ENCODE measurements around the gene MYD88.
A peak's percentile ranks its signal among the peaks of the same experiment; 100 is the strongest.

The MYD88 gene

DNA sequence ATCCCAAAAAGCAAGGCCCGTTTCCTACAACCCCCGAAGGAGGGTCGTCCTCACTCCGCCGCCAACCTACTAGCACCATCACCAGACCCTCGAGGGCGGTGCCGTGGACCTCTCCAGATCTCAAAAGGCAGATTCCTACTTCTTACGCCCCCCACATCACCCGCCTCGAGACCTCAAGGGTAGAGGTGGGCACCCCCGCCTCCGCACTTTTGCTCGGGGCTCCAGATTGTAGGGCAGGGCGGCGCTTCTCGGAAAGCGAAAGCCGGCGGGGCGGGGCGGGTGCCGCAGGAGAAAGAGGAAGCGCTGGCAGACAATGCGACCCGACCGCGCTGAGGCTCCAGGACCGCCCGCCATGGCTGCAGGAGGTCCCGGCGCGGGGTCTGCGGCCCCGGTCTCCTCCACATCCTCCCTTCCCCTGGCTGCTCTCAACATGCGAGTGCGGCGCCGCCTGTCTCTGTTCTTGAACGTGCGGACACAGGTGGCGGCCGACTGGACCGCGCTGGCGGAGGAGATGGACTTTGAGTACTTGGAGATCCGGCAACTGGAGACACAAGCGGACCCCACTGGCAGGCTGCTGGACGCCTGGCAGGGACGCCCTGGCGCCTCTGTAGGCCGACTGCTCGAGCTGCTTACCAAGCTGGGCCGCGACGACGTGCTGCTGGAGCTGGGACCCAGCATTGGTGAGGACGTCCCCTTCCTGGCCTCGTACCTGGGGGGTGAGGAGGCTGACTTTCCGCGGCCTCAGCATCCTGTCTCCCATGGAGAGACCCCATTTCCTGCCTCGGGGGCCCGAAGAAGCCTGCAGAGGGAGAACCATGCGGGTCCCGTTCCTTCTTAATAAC, at the start of gene MYD88:
Gene MYD88, plus strand, starts transcription at position 313 of the 842 bp plus-strand sequence. Its CDS starts 40 bp downstream, at position 353.
- DNase-seq, result peak; percentile 27

- no peak for DNase-seq
These were observed 49.3 kb upstream of the MYD88 start for GRCh38 chr3:38089163-38089562.

- no peak for DNase-seq
These were observed 48.0 kb upstream of the MYD88 start for GRCh38 chr3:38090453-38090852.

DNA sequence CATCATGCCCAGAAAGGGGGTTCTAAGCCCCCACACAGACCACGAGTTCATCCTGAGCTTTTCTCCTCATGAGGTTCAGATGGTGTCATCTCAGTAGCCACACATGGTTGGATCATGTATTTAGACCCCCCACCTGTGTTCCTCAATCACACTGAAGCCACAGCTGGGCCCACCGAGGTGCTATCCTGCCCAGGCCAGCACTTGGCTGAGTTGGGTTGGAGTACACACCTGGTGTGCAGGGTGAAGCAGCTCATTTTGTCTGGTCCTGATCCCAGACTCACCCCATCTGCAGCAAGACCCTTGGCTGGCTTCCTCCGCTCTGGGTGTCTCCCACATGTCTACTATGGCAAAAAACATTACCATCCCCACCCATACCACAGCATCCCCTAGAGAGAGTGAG, 43.5 kb upstream of the MYD88 start:
- no peak for DNase-seq

- DNase-seq, result no peak
These were observed 42.6 kb upstream of the MYD88 start for GRCh38 chr3:38095669-38096483.

DNA sequence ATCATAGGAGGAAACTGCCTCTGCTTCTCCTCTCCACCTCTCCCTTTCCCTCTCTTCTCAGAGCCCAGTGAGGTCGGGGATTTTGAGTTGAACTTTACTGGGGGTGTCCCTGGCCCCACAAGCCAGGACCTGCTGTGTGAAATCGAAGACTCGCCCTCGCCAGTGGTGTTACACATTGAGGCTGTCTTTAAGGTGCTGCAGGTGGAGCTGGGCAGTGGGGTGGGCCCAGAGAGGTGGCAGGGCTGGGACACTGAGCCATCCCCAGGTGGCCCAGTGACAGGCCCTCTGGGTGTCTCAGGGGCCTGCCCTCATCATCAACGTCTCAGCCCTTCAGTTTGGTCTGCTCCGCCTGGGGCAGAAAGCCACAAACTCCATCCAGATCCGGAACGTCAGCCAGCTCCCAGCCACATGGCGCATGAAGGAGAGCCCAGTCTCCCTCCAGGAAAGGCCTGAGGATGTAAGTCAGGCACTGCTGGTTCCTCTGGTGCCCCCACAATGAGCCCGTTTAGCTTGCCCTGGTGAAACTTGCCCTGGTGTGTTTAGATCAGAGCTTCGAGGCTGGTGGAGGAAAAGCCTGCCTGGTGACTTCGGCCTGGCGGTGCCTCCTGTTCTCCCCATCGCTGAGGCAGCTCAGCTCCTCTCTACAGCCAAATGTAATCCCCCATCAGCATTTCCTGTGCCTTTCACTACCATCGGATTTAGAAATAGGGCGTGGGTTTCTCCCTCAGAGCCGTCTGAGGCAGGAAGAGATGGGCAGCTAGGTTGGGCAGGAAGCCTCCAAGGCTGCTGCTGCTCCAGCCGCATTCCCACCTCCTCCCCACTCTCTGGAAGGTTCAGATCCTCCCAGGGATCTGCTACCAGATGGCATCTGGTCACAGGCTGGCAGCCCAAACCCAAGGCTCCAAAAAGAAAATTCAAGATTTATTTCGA, 40.8 kb upstream of the MYD88 start:
- no peak for DNase-seq

DNA sequence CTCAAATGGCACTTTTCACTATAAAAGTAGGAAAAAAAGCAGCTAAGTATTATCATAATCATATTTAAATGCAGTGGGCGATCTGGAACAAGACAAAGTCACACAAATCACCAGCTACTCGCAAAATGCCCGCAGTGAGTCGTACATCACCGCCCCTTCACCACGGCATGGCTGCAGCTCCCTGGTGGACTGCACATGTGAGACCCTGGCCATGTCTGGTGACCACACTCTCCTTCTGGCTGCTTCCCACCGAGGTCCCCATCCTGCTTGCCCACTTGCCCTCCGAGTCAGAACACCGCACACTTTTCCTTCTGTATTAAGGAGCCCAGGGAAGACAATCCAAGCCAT, 40.1 kb upstream of the MYD88 start:
- no peak for DNase-seq

DNA sequence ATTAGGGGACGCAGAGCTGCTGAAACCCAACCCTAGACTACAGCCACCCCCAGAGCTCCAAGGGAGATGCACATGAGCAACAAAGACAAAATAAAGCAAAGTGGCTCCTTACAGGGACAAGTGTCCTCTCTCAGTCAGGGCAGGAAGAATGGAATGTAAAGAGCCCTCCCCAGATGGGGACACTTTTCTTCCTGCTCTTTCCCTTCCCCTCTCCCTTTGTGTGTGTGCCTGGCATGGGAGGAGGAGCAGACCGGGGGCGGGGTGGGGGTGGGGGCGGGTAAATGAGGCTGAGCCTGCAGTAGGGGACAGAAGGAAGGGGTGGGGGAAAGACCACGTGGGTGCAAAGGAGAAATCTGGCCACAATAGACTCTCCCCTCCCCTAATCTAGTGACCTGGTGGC, 38.9 kb upstream of the MYD88 start:
- DNase-seq, result no peak

DNA sequence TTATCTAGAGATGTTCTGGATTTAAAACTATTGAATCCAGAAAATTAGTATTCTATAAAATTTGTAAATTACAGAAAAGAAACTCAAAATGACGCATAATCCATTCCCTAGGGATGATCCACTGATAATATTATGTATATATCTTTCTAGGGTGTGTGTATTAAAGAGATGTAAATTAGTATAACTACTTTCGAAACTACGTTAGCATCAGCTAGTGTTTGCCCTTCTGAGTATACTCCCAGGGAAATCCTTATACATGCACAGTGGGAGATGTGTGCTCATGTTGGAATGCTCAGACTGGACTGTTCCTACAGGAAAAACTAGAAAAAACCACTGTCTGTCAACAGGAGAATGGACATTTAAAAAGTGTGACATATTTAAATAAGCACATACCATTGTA, 38.0 kb upstream of the MYD88 start:
- no peak for DNase-seq

- DNase-seq, result no peak
These were observed 36.5 kb upstream of the MYD88 start for GRCh38 chr3:38101811-38102443.

DNA sequence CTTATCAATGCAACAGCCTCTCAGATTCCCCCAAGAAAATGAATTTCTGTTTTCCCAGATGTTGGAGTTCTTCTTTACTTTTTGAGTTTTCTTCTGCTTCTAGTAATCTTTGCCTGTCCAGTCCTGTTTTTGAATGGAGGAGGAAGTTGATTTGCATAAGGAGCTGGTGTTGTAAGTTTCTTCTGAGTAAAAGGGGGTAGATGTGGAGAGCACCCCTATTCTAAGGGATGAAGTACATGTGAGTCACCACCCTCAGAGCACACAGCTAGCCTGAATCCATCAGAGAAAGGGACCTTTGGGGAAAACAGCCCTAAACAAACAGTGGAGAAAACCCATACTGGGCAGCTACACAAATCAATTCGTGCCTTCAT, 36.0 kb upstream of the MYD88 start:
- no peak for DNase-seq

- no peak for DNase-seq
These were observed 32.9 kb upstream of the MYD88 start for GRCh38 chr3:38105525-38105924.

GRCh38 chr3:38107911-38108648, 30.4 kb upstream of the MYD88 start:
- DNase-seq, result no peak

DNA sequence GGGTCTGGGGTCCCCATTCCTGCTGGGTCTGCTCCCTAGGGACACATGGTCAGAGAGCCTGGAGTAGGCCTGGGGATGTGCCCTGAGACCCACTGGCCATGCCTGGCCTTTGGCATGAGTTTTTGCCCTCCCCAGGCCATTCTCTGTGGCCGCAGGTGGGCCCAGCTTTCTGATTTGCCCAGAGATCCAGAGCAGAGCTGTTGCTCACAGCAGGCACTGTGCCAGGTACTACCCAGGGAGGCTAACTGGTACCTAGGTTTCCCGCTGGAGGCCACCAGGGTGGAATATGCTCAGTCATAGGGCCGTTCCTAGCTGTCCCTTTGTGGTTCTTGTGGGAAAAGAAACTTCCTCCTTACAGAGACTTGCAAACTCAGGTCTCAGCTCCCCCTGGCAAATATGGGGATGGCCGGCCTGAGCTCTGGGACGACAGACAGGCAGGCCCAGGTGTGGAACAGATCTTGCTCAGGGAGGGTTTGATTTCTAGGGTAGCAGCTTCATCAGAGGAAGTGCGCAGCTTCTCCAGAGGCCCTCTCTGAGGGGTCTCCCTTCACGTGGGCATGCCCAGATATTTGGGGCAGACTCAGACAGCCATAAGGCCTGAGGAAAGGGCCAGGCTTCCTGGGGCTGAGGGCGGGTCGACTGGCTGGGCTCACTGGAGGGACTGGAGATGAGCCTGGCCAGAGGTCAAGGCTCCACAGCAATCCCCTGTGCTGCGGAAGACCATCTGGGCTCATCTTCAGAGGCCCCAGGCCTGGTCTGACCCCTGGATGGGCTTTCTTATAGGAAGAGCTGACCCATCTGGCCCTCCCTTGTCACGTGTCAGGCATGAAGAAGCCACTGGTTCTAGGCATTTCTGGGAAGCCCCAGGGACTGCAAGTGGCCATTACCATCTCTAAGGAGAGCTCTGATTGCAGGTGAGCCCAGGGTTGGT, 29.5 kb upstream of the MYD88 start:
- no peak for DNase-seq

GRCh38 chr3:38109580-38110313, 28.7 kb upstream of the MYD88 start:
- no peak for DNase-seq

DNA sequence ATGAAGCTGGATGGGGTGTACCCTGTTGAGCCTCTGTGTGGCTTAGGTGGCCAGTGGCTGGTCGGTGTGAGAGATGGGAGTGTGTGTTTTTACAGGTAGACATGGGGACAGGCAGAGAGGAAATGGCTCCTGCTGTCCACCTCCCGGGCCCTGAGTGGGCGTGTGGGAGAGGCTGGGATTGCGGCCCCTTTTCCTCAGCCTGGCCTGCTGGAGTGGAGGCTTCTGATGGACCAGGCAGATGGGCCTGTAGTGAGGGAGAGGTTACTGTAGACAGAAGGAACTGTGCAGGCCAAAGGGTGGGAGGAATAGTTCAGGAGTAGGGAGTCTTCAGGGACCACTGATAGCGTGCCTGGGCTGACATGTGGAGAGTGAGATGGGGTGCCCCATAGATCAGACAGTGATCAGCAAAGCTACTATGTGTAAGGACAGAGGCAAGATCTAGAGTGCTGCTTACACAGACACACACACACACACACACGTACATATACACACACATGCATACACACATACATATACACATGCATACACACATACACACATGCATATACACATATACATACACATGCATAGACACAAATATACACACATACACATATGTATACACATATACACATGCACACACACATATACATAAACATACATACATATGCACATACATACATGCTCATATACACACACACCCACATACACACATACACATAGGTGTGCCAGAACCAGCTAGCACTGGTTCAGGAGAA, 28.0 kb upstream of the MYD88 start:
- no peak for DNase-seq

- DNase-seq, result no peak
These were observed 27.3 kb upstream of the MYD88 start for GRCh38 chr3:38111201-38111600.

GRCh38 chr3:38111696-38112377, 26.6 kb upstream of the MYD88 start:
- DNase-seq, result no peak

GRCh38 chr3:38112378-38112761, 26.1 kb upstream of the MYD88 start:
- no peak for DNase-seq
